ENCODE results near the gene COPS8. TPM values are rescaled to one million over a fixed set of nuclear protein-coding genes. Genes with fewer than 3 reads are reported as not detected.

Gene COPS8
- polyA plus RNA-seq, 3 donors, result 20.5 to 39.2 (median 36.4) TPM

- Histone ChIP-seq H3K9me3 (replicated peaks in 1 of 2; ENCODE audit: control insufficient read depth in 1 of 2, insufficient read depth in 1 of 2, low read length in 2 of 2) (no peaks in the 10 kb centered on the region), H3K27ac (ENCODE audit: low read depth in 1 of 2, low read length in 2 of 2) (no peak overlapping the region), H3K27me3 (ENCODE audit: control insufficient read depth in 2 of 2, insufficient read depth in 2 of 2, low read length in 2 of 2) (no peaks in the 10 kb centered on the region), H3K9ac (ENCODE audit: insufficient read depth, low read length, poor library complexity, severe bottlenecking) (no peak overlapping the region), H4K20me1 (ENCODE audit: insufficient read depth, low read length) (no peaks in the 10 kb centered on the region), H2AFZ (ENCODE audit: insufficient read depth, low read depth, low read length, poor library complexity, severe bottlenecking) (no peak overlapping the region), H3K79me2 (ENCODE audit: insufficient read depth, low read length) (no peaks in the 10 kb centered on the region), H3K4me1 (ENCODE audit: control insufficient read depth in 1 of 2, insufficient read depth in 2 of 2, low read length in 2 of 2) (no peaks in the 10 kb centered on the region), H3K36me3 (replicated peaks in 1 of 2; ENCODE audit: control insufficient read depth in 1 of 2, insufficient read depth in 2 of 2, low read length in 2 of 2) (peaks cover 51 to 59% of the 10 kb centered on the region in 2 donors), H3K4me2 (replicated peaks; ENCODE audit: extremely low read depth, low read length, poor library complexity, severe bottlenecking) (no peak overlapping the region), H3K4me3 (replicated peaks in 1 of 3; ENCODE audit: low read depth in 2 of 3, low read length in 3 of 3) (no peak overlapping the region)
- Mint-ChIP-seq H3K9me3 (no peaks in the 10 kb centered on the region), H3K27me3 (ENCODE audit: low read depth in 3 of 3) (no peaks in the 10 kb centered on the region), H3K4me3 (no peak overlapping the region), H3K4me1 (no peaks in the 10 kb centered on the region), H3K27ac (no peak overlapping the region), H3K36me3 (peaks cover 62 to 66% of the 10 kb centered on the region in 2 donors)
- no peak for DNase-seq
- intact Hi-C loops (cut with micrococcal nuclease), result no loop called here
- TF ChIP-seq CTCF (IDR thresholded peaks at IDR 0.05), result no peak
- 100% methylated on average over 2 of the region's 3 CpGs for WGBS (ENCODE audit: insufficient coverage)
Observed at GRCh38 chr2:237102428-237102827, 16.7 kb downstream of the COPS8 start.

GRCh38 chr2:237109421-237109934 is 23.8 kb downstream of the COPS8 start:
- Mint-ChIP-seq H3K27ac (no peak overlapping the region), H3K4me3 (no peak overlapping the region), H3K27me3 (ENCODE audit: low read depth in 3 of 3) (peaks cover 0 to 3% (median 0%) of the 10 kb centered on the region in 3 donors), H3K9me3 (peaks cover 1 to 12% (median 5%) of the 10 kb centered on the region in 7 donors), H3K36me3 (peaks cover 8 to 13% of the 10 kb centered on the region in 2 donors), H3K4me1 (no peaks in the 10 kb centered on the region)
- H3K27me3 ChIP-seq (ENCODE audit: control insufficient read depth in 2 of 2, insufficient read depth in 2 of 2, low read length in 2 of 2), result no peaks in the 10 kb centered on the region
- no peak overlapping the region for H3K4me2 ChIP-seq (replicated peaks; ENCODE audit: extremely low read depth, low read length, poor library complexity, severe bottlenecking)
- H4K20me1 ChIP-seq (ENCODE audit: insufficient read depth, low read length), result no peaks in the 10 kb centered on the region
- no peak overlapping the region for H3K27ac ChIP-seq (ENCODE audit: low read depth in 1 of 2, low read length in 2 of 2)
- DNase-seq, result no peak
- no peak overlapping the region for H2AFZ ChIP-seq (ENCODE audit: insufficient read depth, low read depth, low read length, poor library complexity, severe bottlenecking)
- intact Hi-C loops (cut with micrococcal nuclease), result no loop called here
- no peak overlapping the region for H3K9ac ChIP-seq (ENCODE audit: insufficient read depth, low read length, poor library complexity, severe bottlenecking)
- H3K4me3 ChIP-seq (replicated peaks in 1 of 3; ENCODE audit: low read depth in 2 of 3, low read length in 3 of 3), result no peak overlapping the region
- WGBS (ENCODE audit: insufficient coverage), result 100% methylated on average over 2 of the region's 4 CpGs
- no peak for TF ChIP-seq CTCF (IDR thresholded peaks at IDR 0.05)
- no peaks in the 10 kb centered on the region for H3K36me3 ChIP-seq (replicated peaks in 1 of 2; ENCODE audit: control insufficient read depth in 1 of 2, insufficient read depth in 2 of 2, low read length in 2 of 2)
- no peaks in the 10 kb centered on the region for H3K79me2 ChIP-seq (ENCODE audit: insufficient read depth, low read length)
- H3K9me3 ChIP-seq (replicated peaks in 1 of 2; ENCODE audit: control insufficient read depth in 1 of 2, insufficient read depth in 1 of 2, low read length in 2 of 2), result no peaks in the 10 kb centered on the region
- H3K4me1 ChIP-seq (ENCODE audit: control insufficient read depth in 1 of 2, insufficient read depth in 2 of 2, low read length in 2 of 2), result no peaks in the 10 kb centered on the region
